NCI-H2196 (cell line): Measurements from ENCODE around the gene GPC5.

Experiments
- DNase-seq: peaks from one replicate; lab custom pipeline; 2025; ENCODE audit not compliant: unreplicated experiment; lab: John Stamatoyannopoulos, UW

Gene GPC5

DNA sequence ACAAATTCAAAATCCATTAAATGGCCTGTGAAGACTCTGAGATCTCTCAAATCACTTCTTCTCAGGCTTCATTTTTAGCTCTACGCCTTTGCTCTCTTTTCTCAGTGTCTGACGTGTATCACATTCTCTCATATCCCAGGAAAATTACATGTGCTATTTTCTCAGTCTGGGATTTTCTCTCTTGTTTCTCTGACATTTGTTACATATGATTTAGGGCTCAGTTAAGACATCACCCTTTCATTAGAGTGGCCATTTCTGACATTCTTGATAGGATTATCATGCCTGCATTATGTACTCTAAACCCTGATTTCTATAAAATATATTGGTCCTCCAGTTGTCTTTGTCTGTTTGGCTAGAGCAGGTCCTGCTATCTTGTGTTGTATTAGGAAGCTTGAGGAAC, 136.6 kb downstream of the GPC5 start:
- no peak for DNase-seq

DNA sequence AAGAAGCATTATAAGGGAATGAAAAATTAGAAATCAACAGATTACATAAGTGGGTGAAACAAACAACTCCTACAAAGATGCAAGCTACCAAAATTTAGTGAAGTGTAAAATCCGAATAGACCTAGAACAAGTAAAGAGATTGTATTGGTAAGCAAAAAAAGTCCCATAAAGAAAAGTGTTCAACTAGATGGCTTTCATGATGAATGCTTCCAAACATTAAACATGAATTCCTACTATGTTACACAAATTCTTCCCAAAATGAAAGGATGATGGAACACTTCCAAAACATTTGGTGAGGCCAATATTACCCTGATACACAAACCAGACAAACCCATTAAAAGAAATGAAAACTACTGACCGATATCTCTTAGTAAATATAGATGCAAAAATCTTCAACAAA, 139.0 kb downstream of the GPC5 start:
- DNase-seq = no peak

GRCh38 chr13:91539286-91540157, 141.1 kb downstream of the GPC5 start:
- DNase-seq = no peak

- DNase-seq = no peak
Observed at GRCh38 chr13:91540158-91540736, 141.8 kb downstream of the GPC5 start.

GRCh38 chr13:91544723-91545122, 146.3 kb downstream of the GPC5 start:
- no peak for DNase-seq

DNA sequence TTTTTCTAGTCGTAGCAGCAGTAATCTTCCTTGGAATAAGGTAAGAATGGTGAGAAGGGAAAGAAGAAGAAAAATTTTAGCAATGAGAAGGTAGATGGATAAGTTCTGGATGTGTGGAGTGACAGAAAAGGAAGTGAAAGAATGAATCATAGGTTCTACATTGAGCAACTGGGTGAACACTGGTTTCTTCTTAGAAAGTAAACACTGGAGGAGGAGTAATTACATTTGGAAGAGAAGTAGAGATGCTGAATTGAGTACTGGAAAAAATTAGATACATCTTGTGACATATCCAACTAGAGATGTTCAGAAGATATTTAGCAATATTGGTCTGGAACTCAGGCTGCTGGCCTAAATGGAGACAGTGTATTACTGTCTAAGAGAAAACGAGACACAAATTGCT, 148.5 kb downstream of the GPC5 start:
- DNase-seq = no peak

DNA sequence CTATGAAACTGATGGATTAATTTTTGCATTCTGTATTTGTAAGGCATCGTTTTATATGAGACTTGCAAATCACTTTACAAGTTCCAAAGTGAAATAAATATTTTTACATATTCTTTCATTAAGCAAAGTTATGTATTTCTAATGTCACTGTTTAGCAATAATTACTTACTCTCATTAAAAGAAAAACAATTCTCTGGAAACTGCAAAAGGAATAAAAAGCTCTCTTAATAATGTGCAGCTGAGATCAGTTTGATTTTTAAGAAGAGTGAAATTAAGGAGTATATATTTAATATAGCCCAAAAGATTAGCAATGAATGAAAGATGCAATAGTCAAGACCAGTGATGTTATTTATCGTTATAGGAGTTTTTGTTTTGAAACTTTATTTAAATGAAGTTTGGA, 155.2 kb downstream of the GPC5 start:
- no peak for DNase-seq

DNA sequence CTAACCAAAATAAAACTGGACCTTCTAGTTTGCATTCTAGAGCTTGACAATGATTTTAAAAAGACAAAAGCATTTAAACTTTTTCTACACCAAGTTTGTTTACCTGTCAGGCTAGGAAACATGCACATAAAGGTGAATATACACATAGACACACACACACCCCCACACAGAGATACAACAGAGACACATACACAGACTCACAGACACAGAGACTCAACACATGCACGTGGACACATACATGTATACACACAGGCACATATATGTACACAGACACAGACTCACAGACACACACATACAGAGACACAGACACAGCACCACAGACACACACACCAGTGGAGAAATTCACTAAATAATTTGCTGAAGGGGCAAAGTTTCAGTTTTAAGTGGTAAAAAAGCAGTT, 155.7 kb downstream of the GPC5 start:
- no peak for DNase-seq

DNA sequence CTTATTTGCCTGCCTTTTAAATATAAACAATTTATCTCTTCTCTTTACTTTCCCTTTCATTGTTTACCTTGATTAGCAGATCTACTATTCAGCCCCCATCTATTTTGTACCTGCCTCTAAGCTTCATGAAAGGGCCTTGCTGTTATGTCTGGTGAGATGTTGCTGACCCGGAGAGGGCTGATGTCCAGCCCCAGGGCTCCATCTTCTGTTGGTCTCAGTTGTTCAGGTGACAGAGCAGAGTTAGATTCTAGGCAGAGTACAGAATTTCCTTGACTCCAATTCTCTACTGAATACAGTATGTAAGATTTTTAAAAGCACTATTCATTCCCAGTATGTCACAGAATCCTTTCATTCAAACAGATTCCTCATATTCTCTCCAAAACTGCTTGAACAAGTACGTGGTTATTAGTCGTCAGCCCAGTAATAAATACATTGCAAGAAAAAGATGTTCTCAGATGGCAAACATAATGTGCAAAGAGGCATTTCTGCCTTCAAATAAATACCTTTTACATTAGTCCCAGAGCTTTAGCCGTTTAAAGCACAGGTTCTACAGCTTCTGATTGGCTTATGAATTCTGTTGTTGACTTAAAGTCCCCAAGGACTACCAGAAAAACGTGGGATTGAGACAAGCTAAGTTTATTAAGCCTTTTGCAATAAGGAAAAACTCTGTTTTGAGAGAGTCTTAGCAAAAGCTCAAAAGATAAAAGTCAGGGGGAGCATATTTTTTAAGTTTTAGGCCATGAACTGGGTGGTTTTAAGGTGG, 159.1 kb downstream of the GPC5 start:
- DNase-seq = no peak

DNA sequence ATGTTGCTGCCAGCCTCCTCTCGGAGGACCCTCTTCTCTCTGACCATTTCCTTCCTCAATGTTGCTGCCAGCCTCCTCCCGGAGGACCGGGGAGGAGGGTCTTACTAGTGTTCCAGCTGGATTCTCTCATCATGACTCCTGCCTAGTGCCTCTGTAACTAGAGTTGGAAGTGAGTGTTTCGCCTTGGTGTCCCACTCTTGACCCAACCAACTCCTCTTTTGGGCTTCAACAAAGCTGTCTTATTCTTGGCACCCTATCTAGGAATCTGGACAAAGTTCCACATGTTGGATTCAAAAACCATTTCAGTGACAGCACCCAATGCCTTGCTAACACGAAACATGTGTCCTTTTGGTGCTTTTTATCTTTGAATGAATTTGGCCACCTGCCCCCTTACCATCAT, 165.4 kb downstream of the GPC5 start:
- no peak for DNase-seq

GRCh38 chr13:91564396-91564795, 166.0 kb downstream of the GPC5 start:
- no peak for DNase-seq

GRCh38 chr13:91565296-91565695, 166.9 kb downstream of the GPC5 start:
- no peak for DNase-seq

DNA sequence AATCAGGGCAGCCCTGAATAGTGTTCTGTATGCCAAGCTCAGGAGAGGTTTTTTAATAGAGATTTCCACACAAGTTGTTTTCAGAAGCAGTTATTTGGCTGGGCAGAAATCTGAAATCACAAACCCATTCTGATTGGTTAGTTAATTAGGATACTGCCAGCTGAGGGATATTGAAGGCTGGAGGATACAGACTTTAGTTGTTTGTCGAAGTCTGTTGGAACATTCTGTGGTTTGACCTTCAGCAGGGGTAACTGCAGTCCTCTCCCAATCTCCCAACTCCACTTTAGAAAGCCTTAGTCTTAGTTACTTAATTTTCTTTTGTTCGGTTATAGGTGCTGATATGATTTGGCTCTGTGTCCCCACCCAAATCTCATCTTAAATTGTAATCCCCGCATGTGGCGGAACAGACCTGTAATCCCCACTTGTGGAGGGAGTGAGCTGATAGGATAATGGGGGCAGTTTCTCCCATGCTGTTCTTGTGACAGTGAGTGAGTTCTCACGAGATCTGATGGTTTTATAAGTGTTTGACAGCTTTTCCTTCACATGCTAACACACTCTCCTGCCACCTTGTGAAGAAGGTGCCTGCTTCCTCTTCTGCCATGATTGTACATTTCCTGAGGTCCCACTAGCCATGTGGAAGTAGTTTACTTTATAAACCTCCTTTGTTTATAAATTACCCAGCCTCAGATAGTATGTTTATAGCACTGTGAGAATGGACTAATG, 169.2 kb downstream of the GPC5 start:
- no peak for DNase-seq

DNA sequence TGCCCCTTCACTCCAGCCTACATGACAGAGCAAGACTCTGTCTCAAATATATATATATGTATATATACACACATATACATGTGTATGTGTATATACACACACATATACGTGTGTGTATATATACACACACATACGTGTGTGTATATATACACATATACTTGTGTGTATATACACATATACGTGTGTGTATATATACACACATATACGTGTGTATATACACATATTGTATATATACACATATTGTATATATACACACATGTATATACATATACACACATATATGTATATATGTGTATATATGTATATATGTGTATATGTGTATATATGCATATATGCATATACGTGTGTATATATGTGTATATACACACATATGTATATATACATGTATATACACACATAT, 173.3 kb downstream of the GPC5 start:
- no peak for DNase-seq

DNA sequence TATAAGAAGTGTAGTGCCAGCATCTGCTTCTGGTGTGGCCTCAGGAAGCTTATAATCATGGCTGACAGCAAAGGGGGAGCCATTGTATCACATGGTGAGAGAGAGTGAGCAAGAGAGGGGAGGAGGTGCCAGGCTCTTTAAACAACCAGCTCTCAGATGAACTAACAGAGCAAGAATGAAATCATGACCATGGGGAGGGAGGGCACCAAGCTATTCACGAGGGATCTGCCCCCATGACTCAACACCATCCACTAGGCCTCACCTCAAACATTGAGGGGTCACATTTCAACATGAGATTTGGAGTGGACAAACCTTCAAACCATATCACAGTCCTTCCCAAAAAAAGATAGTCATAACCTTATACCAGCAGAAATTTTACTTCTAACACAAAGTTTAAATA, 174.0 kb downstream of the GPC5 start:
- DNase-seq = no peak

GRCh38 chr13:91572944-91573598, 174.7 kb downstream of the GPC5 start:
- DNase-seq = no peak

DNA sequence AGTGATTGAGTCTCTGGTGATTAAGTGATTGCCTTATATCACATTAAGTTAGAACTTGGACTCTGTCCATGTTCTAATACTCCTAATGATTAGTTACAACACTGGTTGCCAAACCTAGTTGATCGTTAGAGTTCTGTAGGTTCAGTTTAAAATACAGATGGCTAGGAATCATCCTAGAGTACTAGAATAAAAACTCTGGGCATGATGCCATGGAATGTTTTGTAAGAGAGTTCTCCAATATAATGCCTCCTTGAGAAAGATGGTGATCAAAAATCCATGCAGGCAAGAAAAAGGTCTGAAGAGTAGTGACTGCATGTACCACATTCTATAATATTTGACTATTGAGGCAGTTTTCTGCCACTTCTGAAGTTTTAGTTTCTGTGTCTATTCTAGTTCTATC, 176.3 kb downstream of the GPC5 start:
- DNase-seq = no peak

GRCh38 chr13:91576590-91576989, 178.2 kb downstream of the GPC5 start:
- no peak for DNase-seq

DNA sequence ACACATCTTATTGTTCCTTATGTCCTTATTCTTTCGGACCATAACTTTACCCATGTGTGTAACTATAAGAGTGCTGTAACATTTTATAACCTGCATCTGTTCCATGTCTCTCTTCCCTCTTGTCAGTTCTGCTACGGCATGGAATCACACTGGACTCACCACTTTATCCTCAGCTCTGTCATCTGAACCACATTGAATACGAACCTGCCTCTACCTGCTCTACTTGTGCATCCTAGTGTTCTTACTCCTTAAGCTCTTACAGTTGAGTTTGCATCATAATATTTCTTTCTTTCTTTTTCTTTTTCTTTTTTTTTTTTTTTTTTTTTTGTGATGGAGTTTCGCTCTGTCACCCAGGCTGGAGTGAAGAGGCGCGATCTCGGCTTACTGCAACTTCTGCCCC, 180.9 kb downstream of the GPC5 start:
- no peak for DNase-seq

GRCh38 chr13:91580749-91581148, 182.3 kb downstream of the GPC5 start:
- DNase-seq = no peak

DNA sequence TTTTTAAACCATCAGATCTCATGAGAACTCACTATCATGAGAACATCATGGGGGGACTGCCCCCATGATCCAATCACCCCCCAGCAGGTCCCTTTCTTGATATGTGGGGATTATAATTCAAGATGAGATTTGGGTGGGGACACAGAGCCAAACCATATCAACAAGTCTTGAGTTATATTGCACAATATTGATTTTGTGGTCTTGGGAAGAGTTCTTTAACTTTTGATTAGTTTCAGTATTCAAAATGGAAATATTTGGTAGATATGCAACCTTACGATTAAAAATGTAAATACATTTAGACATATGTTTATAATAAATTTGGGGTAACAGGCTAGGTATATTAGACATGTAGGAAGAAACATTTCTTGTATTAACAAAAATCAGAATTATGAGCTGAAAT, 188.2 kb downstream of the GPC5 start:
- DNase-seq = no peak
